HG02973 (cell line): ENCODE data around the gene MTIF3.
"Not testable (repeated sequence)": the region's sequence is repeated elsewhere in the genome, so short reads cannot be mapped to it uniquely, and the experiment has no call there.

ENCODE experiments used
- ATAC-seq: cut with Tn5 transposase; IDR thresholded peaks from one replicate; pipeline ENCODE4 v1.9.1; 2021; ENCODE audit warnings: moderate library complexity; ENCODE audit not compliant: unreplicated experiment

MTIF3 gene

DNA sequence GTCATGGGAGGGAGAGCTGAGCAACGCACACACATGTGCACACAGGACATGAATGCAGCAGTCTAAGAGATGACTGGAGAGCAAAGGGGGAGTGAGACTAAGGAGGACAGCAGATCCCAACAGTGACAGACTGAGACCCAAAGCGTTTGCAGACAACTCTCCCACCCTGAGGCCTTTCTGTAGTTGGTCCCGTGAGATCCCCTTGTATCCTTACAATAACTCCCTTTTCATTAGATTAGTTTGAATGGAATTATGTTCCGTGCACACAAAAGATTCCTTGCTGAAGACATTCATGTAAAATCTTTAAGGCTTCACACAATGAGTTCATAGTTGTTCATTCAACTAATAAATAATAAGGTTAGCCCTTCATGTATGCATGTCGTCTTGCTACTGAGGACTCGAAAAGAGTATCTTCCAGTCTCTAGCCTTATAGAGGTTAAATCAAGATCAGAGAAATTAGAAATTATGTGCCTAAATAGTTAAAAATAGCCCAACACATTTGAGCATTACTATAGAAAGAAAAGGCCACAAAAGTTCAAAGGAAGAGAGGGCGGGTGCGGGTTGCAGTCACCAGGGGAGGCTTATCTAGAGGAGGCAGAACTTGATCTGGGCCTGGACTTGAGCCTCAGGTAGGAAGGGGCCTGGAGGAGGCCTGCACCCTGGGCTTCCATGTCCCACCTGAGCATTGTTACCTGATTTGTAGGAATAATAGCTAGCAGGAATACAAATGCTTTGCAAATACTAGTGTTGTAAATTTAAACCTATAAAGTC is 29.1 kb downstream of the MTIF3 start:
- ATAC-seq = no peak

DNA sequence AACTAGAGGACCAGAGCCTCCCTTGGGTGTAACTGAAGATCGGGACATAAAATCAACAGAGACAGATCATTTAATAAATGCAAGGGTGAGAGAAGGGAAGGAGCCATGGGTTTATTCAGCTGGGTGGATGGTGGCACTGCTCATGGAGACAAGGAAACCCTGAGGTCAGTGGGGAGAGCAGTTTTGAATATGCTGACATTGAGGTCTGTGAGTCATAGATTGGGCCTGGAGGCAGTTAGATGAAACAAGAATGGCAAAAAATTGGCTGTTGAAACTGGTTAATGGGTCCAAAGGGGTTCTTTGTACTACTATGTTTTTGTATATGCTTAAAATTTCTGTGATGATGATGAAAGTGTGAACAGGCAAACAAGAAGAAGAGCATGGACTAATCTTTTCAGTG is 31.0 kb downstream of the MTIF3 start:
- no peak for ATAC-seq

DNA sequence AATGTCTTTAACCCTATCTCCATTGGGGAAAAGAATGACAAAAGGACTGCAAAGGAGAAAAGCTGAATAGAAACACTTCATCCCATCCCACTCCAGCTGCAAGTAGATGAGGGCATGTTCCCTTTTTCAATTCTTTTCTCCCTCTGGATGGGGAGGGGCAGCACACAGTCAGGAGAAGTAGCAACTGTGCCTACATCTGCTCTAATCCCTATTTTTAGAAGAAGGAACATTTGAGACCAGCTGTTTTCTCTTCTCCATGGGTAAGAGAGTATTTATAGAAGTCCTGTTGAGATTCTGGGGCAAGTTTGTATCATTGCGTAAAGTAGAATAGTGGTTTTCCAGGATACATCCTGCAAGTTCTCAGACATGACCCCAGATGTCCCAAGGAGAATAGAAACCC is 35.2 kb downstream of the MTIF3 start:
- ATAC-seq = no peak

DNA sequence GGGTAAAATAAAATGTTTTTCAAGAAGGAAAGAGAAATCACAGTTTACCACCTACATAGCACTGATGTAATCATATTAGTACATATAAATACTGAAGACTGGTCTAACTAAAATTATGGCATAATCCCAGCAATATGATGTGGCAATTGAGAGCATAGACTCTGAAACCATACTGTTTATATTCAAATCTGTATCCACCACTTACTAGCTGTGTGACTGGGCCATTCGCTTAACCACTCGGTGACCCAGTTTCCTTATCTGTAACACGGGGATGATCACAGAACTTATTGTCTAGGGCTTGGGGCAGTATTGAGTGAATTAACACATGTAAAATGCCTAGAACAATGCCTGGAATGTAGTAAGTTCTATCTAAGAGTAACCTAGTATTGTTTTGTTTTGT is 39.0 kb downstream of the MTIF3 start:
- no peak for ATAC-seq

DNA sequence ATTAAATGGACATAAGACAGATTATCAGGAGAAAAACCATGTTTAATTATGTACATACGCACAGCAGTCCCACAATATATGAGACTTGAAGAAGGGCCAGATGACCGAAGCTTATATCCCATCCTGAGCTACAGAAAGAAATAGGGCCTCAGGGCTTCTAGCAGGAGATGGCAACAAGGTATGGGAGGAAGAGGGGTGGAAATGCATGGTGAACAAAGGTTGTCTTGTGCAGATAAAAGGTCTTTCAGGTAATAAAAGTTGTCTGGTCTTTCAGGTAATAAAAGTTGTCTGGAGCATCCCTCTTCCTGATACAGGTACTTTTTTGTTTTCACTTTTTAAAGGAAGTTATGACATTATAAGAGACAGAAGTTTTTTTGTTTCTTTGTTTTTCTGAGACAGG is 41.4 kb downstream of the MTIF3 start:
- no peak for ATAC-seq

DNA sequence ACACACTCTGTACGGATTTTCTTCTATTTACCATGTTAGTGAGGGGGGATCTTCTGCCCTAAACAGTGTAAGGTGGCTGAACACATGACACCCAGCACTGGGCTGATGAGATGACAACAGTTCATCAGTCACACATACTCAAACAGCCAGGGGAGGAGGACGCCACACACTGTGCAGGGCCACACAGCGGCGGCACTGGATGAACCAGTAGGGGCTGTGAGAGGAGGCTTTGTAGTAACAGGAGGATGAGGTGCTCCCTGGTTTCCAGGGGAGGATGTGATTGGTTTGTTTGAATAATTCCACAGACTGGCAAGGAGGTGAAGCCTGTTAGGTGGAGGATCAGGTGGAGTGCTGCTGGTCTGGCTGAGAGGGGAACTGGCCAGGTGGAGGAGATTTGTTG is 42.3 kb downstream of the MTIF3 start:
- ATAC-seq = no peak

DNA sequence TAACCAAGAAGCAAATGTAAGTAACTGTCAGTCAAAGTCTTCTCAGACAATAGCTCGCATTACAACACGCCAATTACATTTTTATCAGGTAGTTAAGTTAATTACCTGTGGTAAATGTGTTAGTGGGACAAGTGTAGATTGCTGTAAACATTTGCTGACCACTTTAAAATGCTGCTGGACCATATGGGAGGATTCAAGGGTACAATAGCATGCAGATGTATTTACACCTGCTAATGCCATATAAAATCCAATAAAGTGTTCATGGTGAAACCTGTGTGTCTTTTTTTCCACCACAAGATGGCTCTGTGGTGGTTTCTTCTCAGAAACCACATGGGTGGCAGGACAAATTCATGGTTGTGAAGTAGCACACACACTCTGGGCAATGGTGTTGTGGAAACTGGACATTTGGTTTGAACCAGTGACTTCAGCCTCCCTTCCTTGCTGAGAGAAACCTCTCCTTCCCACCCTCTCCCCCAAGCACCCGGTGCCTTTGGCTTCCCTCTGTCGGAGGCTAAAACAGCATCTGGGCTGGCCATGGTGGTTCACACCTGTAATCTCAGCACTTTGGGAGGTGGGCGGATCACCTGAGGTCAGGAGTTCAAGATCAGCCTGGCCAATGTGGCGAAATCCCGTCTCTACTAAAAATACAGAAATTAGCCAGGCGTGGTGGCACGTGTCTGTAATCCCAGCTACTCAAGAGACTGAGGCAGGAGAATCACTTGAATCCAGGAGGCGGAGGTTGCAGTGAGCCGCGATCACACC is 44.0 kb downstream of the MTIF3 start:
- ATAC-seq = no peak

DNA sequence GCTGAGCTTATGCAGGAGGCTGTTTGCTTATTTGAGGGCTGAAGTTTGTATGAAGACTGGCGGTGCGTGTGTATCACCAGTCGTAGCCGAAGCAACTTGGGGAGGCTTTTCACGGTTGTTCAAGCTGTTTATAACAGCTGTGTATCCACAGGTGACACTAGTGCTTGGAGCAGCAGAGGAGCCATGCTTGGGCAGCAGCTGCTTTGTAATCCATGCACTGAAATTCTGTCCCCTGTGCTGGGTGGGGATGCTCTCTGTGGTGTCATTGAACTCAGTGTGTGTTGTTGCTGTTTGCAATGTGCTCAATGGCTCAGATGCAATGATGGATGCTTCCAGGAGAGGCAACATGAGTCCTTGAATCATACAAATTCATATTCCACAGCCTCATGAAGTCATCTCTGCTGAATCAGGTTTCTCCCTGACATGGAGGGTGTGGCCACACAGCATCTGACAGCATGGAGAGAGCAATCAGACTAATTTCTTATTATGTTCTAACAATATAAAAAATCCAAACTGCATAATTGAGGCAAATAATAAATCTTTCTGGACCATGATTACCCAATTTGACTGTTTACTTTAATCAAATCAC is 44.7 kb downstream of the MTIF3 start:
- ATAC-seq = no peak

DNA sequence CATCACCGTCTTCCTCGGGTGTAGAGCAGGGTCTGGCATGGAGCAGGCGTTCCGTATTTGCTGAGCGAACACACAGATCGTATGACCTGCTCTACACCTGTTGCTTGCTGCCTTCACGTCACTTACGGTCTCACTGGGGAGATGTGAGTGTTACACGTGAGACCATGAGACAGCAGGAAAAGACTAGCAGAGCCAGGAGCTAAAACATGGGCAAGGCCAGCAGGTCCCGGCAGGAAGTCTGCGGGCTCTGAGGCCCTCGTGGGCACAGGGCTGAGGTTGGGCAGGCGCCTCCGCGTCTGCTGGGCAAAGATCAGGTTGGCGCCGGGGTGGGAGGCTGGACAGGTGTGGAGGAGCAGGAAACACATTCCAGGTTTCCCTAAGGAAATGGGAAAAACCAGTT is 45.7 kb downstream of the MTIF3 start:
- ATAC-seq = no peak

DNA sequence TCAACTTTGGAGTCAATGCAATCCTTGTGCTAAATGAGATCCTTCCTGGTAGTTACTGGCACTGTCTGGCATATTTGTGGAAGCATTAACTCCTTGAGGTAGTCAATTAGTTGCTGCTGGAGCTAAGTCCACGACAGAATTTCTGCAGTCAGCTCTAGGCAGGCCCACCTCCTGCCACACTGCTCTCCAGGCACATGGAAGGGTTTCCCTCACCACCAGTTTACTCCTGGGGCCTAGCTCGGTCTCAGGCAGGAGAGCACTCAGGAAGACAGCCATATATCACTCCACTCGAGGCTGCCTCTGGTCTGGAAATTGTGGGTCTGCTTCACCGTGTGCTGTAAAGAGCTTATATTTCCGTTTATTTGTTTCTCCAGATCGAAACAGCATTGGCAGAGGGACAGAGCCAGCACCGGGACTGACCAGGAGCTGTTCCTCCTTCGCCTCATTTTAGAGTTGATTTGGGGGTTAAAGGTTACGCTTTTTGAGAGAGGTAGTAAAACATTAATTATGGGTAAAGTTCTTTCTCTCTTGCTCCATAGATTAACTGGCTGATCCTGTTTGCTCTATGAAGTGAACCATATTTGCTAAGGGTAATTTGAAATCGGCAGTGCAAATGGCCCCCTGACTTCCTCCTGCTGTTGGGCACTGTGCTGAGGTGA is 46.5 kb downstream of the MTIF3 start:
- ATAC-seq = no peak

DNA sequence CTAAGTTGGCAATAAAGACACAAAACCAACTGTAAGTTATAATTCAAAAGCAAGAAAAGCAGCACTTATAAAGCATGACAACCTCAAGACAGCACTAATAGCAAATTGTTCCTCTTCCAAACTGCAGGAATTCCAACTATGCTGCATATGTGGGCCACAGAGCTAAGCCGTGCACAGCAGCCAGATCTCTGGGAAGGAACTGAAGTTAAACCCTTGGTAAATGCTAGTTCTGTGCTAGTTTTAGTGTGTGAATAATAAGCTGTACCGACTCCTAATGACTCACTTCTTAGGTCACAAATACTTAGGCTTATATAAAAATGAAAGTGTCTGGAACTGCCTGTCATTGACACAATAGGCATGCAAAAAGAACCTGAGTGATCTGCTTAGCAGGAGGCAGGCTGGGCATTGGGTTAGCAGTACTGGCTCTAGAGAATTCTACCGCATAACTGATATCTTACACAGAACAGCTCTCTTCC is 47.1 kb downstream of the MTIF3 start:
- no peak for ATAC-seq

DNA sequence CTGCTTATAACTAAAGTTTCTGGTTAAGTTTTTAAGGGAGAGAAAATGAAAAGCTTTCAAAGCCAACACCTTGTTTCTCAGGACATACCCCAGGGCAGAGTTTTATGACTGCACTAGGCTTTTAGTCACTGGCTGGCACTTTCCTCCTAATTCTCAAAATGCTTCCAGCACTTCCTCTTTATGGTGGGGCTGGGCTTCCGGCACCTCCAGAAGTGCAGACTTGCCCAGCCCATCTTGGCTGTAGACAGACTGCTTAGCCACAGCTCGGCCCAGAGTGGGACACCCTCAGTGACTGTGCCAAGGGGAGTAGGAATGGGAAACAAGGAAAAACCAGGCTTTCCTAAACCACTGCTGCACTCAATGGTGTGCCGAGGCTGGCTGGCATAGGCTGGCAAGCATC is 49.2 kb downstream of the MTIF3 start:
- no peak for ATAC-seq

DNA sequence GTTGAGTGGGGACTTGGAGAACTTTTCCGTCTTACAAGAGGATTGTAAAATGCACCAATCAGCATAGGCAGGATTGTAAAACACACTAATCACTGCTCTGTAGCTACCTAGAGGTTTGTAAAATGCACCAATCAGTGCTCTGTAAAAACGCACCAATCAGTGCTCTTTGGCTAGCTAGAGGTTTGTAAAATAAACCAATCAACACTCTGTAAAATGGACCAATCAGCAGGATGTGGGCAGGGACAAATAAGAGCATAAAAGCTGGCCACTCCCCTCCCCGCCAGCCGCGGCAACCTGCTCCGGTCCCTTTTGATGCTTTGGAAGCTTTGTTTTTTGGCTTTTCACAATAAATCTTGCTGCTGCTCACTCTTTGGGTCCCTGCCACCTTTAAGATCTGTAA is 50.0 kb downstream of the MTIF3 start:
- not testable (repeated sequence) for ATAC-seq

DNA sequence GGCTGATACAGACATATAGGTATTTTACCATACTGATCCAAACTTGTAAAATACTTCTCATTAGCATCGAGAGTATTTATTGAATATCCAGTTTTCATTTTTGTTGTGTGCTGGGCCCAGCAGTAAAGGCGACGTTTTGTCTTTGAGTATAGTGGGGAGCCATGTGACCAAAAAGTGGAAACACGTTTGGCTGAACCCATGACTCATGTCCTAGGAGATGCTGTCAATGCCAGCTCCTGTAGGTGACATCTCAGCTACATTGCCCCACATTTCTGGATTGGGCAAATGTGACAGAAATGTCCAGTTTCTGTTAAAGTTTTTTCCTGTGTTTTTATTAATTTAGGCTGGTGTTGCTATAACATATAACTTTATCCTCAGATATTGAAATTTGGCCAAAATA is 52.0 kb downstream of the MTIF3 start:
- ATAC-seq = no peak

DNA sequence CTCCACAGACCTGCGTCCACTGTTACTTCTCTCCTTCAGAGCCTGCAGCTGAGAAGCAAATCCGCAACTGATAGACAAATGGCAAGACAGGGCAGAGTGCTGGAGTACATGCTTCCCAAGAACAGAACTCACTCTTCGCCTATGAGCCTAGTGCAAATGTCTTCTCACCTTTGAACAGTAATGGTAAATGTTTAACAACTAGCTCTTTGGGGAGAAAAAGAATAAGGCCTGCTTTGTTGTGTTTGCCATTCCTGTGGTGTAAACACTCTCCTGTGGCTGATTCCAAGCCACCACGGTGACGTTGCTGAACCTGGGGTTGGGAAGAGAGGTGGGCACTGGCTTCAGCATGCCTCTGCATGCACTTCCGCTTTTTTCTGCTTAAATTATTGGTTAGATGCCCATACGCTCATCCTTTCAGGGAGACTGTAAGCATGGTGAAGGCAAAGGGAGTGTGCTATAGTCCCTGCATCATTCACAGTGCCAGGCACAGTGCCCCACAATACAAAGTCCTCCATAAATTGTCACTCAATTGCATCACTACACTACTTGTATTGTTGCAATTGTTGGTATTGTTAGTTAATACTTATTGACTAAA is 54.0 kb downstream of the MTIF3 start:
- no peak for ATAC-seq

DNA sequence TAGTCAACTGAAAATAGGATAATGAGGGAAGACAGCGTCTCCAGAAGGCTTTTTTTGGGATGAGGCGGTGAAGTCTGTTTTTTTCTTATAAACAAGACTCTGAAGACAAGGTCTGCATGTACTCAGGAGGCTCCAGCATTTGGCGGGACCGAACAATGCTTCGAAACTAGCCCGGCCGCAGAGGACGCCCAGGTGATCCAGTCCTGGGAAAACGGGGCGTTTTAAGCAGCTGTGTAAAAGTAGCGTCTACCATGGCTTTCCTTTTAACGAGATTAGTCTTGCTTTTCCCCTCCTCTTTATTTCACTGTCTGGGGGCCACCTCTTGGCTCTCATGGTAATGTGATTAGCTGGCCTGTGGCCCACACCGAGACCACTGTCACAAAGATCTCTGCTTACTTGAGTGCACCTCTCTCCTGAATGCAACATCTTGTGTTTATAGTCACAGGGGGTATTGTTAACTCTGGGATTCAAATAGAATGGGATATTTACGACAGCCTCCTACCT is 55.3 kb downstream of the MTIF3 start:
- no peak for ATAC-seq

DNA sequence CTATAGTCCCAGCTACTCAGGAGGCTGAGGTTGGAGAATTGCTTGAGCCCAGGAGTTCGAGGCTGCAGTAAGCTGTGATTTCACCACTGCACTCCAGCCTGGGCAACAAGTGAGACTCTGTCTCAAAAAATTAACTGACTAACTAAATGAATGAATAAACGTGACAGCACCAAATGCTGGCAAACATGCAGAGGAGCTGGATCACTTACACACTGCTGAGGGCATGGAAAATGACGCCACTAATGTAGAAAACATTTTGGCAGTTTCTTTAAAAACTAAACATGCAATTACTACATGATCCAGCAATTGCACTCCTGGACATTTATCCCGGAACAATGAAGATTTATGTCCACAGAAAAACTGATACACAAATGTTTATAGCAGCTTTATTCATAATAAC is 57.3 kb downstream of the MTIF3 start:
- no peak for ATAC-seq

DNA sequence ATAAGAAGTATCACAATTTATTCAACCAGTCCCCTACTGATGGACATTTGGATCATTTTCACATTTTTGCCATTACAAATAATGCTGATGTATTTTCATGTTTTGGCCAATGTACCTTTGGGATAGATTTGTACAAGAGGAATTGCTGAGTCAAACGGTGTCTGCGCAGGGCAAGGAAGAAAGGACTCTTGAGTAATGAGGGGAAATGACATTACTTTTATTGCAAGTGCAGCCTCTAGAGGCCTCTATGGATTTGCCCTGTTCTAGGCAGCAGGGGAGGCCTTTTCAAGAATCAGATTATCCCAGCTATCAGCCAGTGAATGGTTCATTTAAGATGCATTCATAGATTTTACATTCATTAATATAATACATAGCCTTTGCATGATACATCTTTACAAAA is 58.9 kb downstream of the MTIF3 start:
- ATAC-seq = no peak

DNA sequence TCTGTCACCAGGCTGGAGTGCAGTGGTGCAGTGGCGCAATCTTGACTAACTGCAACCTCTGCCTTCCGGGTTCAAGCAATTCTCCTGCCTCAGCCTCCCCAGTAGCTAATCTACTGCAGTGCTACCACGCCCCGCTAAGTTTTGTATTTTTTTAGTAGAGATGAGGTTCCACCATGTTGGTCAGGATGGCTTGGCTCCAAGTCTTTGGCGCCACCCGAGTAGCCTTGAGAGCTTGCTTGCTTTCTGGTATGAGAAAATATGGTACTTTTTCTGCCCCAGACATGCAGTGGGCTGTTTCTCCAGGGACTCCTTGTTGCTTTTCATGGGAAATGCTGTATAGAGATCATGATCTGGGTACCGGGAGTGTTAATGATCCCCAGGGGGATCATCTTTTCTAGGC is 60.5 kb downstream of the MTIF3 start:
- no peak for ATAC-seq

DNA sequence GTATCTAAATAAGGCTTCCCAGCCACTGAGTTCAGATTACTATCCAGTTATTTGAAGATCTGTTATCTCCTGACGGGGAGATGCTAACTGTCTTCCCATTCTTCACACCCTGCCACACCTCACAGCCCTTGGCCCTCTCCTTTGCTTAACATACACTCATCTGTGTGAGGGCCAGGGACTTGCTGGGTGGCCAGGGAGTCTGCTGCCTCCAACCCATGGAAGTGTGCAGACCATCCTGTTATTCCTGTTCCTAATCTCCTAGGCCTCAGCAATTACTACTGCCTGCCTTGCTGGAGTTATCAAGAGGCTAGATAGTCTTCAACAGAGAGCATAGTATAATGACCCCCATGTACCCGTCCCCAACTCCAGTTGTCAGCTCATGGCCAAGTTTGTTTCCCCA is 62.1 kb downstream of the MTIF3 start:
- ATAC-seq = no peak
